Body of pancreas (tissue), 4 donors: ENCODE data around the gene SNRK. TPM values are rescaled to one million over a fixed set of nuclear protein-coding genes. Genes with fewer than 3 reads are reported as not detected.
A peak's percentile ranks its signal among the peaks of the same experiment; 100 is the strongest.

Experiments
- ATAC-seq: fragments of 150-250 bp; one replicate; pipeline ENCODE4 v1.9.1; 2016
- DNase-seq, 4 donors: peaks; one replicate each; pipeline ENCODE4 v3.0.0-alpha.2; 2019
- H3K27ac ChIP-seq, 4 donors: fragments of 200-600 bp; sonication (generic); 1 replicate in 3 of 4; 2 replicates in 1 of 4; pipeline versions ENCODE4 v1.5.1 to v1.6.1; 2016 to 2019; ENCODE audit warnings: mild to moderate bottlenecking in 1 of 4, mixed read lengths in 1 of 4, moderate library complexity in 1 of 4
- H3K27me3 ChIP-seq, 2 donors: fragments of 200-600 bp; sonication (generic); one replicate each; pipeline ENCODE4 v1.6.0; 2016; ENCODE audit warnings: mild to moderate bottlenecking in 1 of 2
- H3K36me3 ChIP-seq, 2 donors: fragments of 200-600 bp; sonication (generic); replicated peaks in 1 of 2; 2 replicates each; pipeline ENCODE4 v1.5.1; 2016; ENCODE audit warnings: low read depth in 2 of 2; ENCODE audit not compliant: insufficient read depth in 1 of 2
- H3K4me1 ChIP-seq: fragments of 200-600 bp; sonication (generic); one replicate; pipeline ENCODE4 v1.6.0; 2016
- H3K4me3 ChIP-seq, 2 donors: fragments of 200-600 bp; sonication (generic); 1 replicate in 1 of 2; 2 replicates in 1 of 2; pipeline ENCODE4 v1.5.1; 2016 to 2019
- H3K9me3 ChIP-seq, 3 donors: fragments of 200-600 bp; sonication (generic); 1 replicate in 2 of 3; 2 replicates in 1 of 3; pipeline ENCODE4 v1.5.1; 2016
- CTCF ChIP-seq, 7 experiments: fragments of 450-650 bp in 4 of 7; fragments of 200-600 bp in 3 of 7; sonication (generic) in 3 of 7; IDR thresholded peaks; one replicate each; pipeline ENCODE4 v1.5.1; 2016 to 2019; ENCODE audit warnings: antibody characterized with exemption in 7 of 7
- POLR2A ChIP-seq, 3 donors: fragments of 450-650 bp; IDR thresholded peaks; one replicate each; pipeline ENCODE4 v1.6.1; 2016; ENCODE audit warnings: antibody characterized with exemption in 3 of 3, mild to moderate bottlenecking in 2 of 3
- WGBS, 2 donors: methylation state at CpG; one replicate each; pipeline ENCODE4 v1.1.5; 2017; 5-methylcytosine and 5-hydroxymethylcytosine counted together
- intact Hi-C: fragments of 100-400 bp; cut with DNase I; formaldehyde crosslinking; loops from one replicate; pipeline ENCODE4 v1.15.1; 2023
- total RNA-seq, 2 donors: library from RNA; depleted of rRNA; stranded (reverse); fragments of >200 nt; gene quantifications; one replicate each; pipeline ENCODE4 v1.1.0, GENCODE V29; 2016

The SNRK gene
- total RNA-seq, 2 donors from 2014 or later = 22.4 to 25.7 TPM

- no peak for ATAC-seq
- Histone ChIP-seq H3K27ac (no peak overlapping the region), H3K4me3 (no peak overlapping the region), H3K4me1 (peaks cover 4% of the 10 kb centered on the region), H3K9me3 (peaks cover 0 to 6% (median 0%) of the 10 kb centered on the region in 3 donors), H3K36me3 (no peaks in the 10 kb centered on the region), H3K27me3 (no peaks in the 10 kb centered on the region)
- no peak for TF ChIP-seq CTCF (IDR thresholded peaks at IDR 0.05)
- TF ChIP-seq POLR2A (IDR thresholded peaks at IDR 0.05) = no peak
- no peak for DNase-seq
- intact Hi-C loops = no loop called here
Measured at GRCh38 chr3:43244694-43245093, 41.6 kb upstream of the SNRK start.

- Histone ChIP-seq H3K27me3 (no peaks in the 10 kb centered on the region), H3K36me3 (no peaks in the 10 kb centered on the region), H3K9me3 (peaks cover 0 to 6% (median 0%) of the 10 kb centered on the region in 3 donors), H3K27ac (no peak overlapping the region), H3K4me3 (no peak overlapping the region), H3K4me1 (peaks cover 4% of the 10 kb centered on the region)
- ATAC-seq (peak; percentile 21), DNase-seq (no peak)
- TF ChIP-seq CTCF (IDR thresholded peaks at IDR 0.05) = no peak
- intact Hi-C loops = no loop called here
- 61 to 88% methylated on average over 2 of the region's 2 CpGs for WGBS, 2 donors
Measured at GRCh38 chr3:43246976-43247375, 39.4 kb upstream of the SNRK start.

DNA sequence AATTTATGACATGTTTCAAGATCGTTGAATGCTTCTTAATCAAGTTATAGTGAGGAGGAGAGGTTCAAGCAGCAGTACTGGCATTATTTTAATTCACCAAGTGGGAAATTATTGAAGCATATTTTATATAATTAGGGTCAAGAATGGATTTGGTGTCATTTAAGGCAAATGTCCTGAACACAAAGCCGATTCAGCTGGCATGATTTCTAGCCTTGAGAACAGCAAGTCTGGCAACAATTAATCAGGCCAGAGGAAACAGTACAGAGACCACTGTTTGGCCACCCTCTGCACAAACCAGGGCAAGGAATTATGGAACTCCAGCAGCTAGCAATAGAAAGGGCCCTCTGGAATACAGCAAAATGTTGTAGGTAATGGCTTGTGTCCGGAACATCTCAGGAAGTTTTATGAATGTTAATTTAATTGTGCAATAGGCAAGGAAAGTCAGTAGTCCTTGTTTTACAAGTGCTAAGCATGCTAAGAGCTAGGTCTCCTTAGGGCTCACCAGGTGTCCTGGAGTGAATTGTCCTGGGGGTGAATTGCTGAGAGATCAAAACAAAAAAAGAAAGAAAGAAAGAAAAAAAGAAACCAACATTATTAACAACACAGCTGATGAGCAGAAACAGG, 38.7 kb upstream of the SNRK start:
- H3K27me3 ChIP-seq = no peaks in the 10 kb centered on the region
- H3K27ac ChIP-seq = peak overlapping the region in 1 of 4 donors; percentile 3
- peaks cover 4% of the 10 kb centered on the region for H3K4me1 ChIP-seq
- 34 to 40% methylated on average over 3 of the region's 3 CpGs for WGBS, 2 donors
- TF ChIP-seq CTCF (IDR thresholded peaks at IDR 0.05) (no peak), POLR2A (IDR thresholded peaks at IDR 0.05) (no peak)
- ATAC-seq = no peak
- H3K4me3 ChIP-seq = no peak overlapping the region
- intact Hi-C loops = no loop called here
- DNase-seq = no peak
- no peaks in the 10 kb centered on the region for H3K36me3 ChIP-seq
- H3K9me3 ChIP-seq = peaks cover 0 to 3% (median 0%) of the 10 kb centered on the region in 3 donors

- Histone ChIP-seq H3K27ac (no peak overlapping the region), H3K4me3 (no peak overlapping the region), H3K27me3 (no peaks in the 10 kb centered on the region), H3K9me3 (no peaks in the 10 kb centered on the region), H3K36me3 (no peaks in the 10 kb centered on the region), H3K4me1 (peaks cover 4% of the 10 kb centered on the region)
- DNase-seq (no peak), ATAC-seq (no peak)
- WGBS, 2 donors = 54 to 64% methylated on average over 2 of the region's 2 CpGs
- intact Hi-C loops = no loop called here
- no peak for TF ChIP-seq CTCF (IDR thresholded peaks at IDR 0.05)
- TF ChIP-seq POLR2A (IDR thresholded peaks at IDR 0.05) = no peak
Measured at GRCh38 chr3:43248185-43248583, 38.2 kb upstream of the SNRK start.

GRCh38 chr3:43248973-43249372, 37.4 kb upstream of the SNRK start:
- ATAC-seq (no peak), DNase-seq (no peak)
- no peaks in the 10 kb centered on the region for H3K9me3 ChIP-seq
- TF ChIP-seq CTCF (IDR thresholded peaks at IDR 0.05) (no peak), POLR2A (IDR thresholded peaks at IDR 0.05) (no peak)
- H3K4me1 ChIP-seq = peaks cover 4% of the 10 kb centered on the region
- H3K36me3 ChIP-seq = no peaks in the 10 kb centered on the region
- no peak overlapping the region for H3K27ac ChIP-seq
- WGBS, 2 donors = 86 to 94% methylated on average over 2 of the region's 2 CpGs
- H3K27me3 ChIP-seq = no peaks in the 10 kb centered on the region
- no peak overlapping the region for H3K4me3 ChIP-seq
- intact Hi-C loops = no loop called here
